K562 (cell line): ENCODE measurements around the gene NELFE. TPM values are rescaled to one million over a fixed set of nuclear protein-coding genes. Genes with fewer than 3 reads are reported as not detected.
A peak's percentile ranks its signal among the peaks of the same experiment; 100 is the strongest.

ENCODE experiments used
- HMGXB4 ChIP-seq: sonication (generic); formaldehyde crosslinking; IDR thresholded peaks from 2 replicates; pipeline ENCODE4 v1.8.1; 2023; ENCODE audit warnings: mild to moderate bottlenecking, missing genetic modification reagents
- IRF1 ChIP-seq: sonication (generic); formaldehyde crosslinking; IDR thresholded peaks from 2 replicates; pipeline ENCODE4 v1.8.0; 2022; ENCODE audit warnings: missing genetic modification reagents, mild to moderate bottlenecking, borderline replicate concordance
- MCM3 ChIP-seq: fragments of 450-650 bp; IDR thresholded peaks from 2 replicates; pipeline ENCODE4 v1.6.1; 2016
- MYBL2 ChIP-seq, 2 experiments: fragments of 450-650 bp in 1 of 2; sonication (generic) in 1 of 2; formaldehyde crosslinking in 1 of 2; IDR thresholded peaks; 2 replicates each; pipeline versions ENCODE4 v1.6.1 to v1.8.1; 2017 to 2022; ENCODE audit warnings: borderline replicate concordance in 1 of 2, inconsistent platforms in 1 of 2, low read depth in 1 of 2, mild to moderate bottlenecking in 1 of 2, missing genetic modification reagents in 1 of 2, moderate library complexity in 1 of 2
- MYC ChIP-seq, 2 experiments: fragments of 250-450 bp in 1 of 2; sonication (Bioruptor Pico) in 1 of 2; IDR thresholded peaks; 2 replicates each; pipeline versions ENCODE4 v1.5.1 to v1.6.1; 2012 to 2021; ENCODE audit warnings: low read depth in 2 of 2, borderline replicate concordance in 1 of 2, improper control_type of control experiment in 1 of 2, low read length in 1 of 2, mild to moderate bottlenecking in 1 of 2, moderate library complexity in 1 of 2
- NBN ChIP-seq: fragments of 450-650 bp; IDR thresholded peaks from 2 replicates; pipeline ENCODE4 v1.6.1; 2016; ENCODE audit warnings: low read depth, mild to moderate bottlenecking
- NCOR1 ChIP-seq: fragments of 450-650 bp; IDR thresholded peaks from 2 replicates; pipeline ENCODE4 v1.6.1; 2016; ENCODE audit warnings: mild to moderate bottlenecking, moderate library complexity
- RREB1 ChIP-seq: fragments of 250-450 bp; sonication (Bioruptor Pico); IDR thresholded peaks from 2 replicates; pipeline ENCODE4 v1.4.0; 2020
- SMARCB1 ChIP-seq: IDR thresholded peaks from 2 replicates; pipeline ENCODE4 v1.6.1; 2011; ENCODE audit warnings: improper control_type of control experiment, low read depth; ENCODE audit not compliant: insufficient read length
- SRF ChIP-seq, 2 experiments: fragments of 250-450, 450-650 bp in 1 of 2; sonication (Bioruptor Pico) in 1 of 2; sonication (generic) in 1 of 2; formaldehyde crosslinking; IDR thresholded peaks; 2 replicates each; pipeline versions ENCODE4 v1.5.0 to v1.5.1; 2020 to 2022; ENCODE audit warnings: mild to moderate bottlenecking in 1 of 2, missing genetic modification reagents in 1 of 2
- SRSF9 ChIP-seq: fragments of 200-400 bp; formaldehyde crosslinking; IDR thresholded peaks from 2 replicates; pipeline ENCODE4 v1.6.1; 2017; ENCODE audit warnings: low read depth, low read length, borderline replicate concordance
- ZBED1 ChIP-seq: IDR thresholded peaks from 2 replicates; pipeline ENCODE4 v1.6.1; 2014
- ZBTB33 ChIP-seq: sonication (generic); formaldehyde crosslinking; IDR thresholded peaks from 2 replicates; pipeline ENCODE4 v1.8.1; 2023; ENCODE audit warnings: mild to moderate bottlenecking, missing genetic modification reagents
- ZFX ChIP-seq: sonication (generic); formaldehyde crosslinking; IDR thresholded peaks from 2 replicates; pipeline ENCODE4 v1.8.0; 2022; ENCODE audit warnings: mild to moderate bottlenecking, missing genetic modification reagents, moderate library complexity
- ZNF140 ChIP-seq: fragments of 250-450 bp; sonication (Bioruptor Pico); IDR thresholded peaks from 2 replicates; pipeline ENCODE4 v1.8.0; 2021; ENCODE audit warnings: moderate library complexity, mild to moderate bottlenecking, inconsistent platforms
- ZNF583 ChIP-seq: fragments of 250-450 bp; sonication (Bioruptor Pico); IDR thresholded peaks from 2 replicates; pipeline ENCODE4 v1.4.0; 2020
- ZNF785 ChIP-seq: fragments of 250-450 bp; sonication (Bioruptor Pico); IDR thresholded peaks from 2 replicates; pipeline ENCODE4 v1.4.0; 2020; ENCODE audit warnings: mild to moderate bottlenecking
- polyA plus RNA-seq, 8 experiments: library from polyadenylated mRNA; depleted of rRNA in 4 of 8; stranded (reverse) in 5 of 8; unstranded in 3 of 8; fragments of >200 nt; fragmentation: Nextera tagmentation in 2 of 8; fragmentation: Illumina TruSeq in 1 of 8; extraction: Ambion mirVana in 2 of 8; extraction: Trizol in 1 of 8; gene quantifications; 2 replicates each; pipeline versions ENCODE4 v1.2.1 to v1.2.3, GENCODE V29; 2011 to 2014; ENCODE audit warnings: inconsistent platforms in 1 of 8, missing spikeins in 1 of 8
- total RNA-seq, 7 experiments: library from RNA; depleted of rRNA in 6 of 7; stranded (reverse); fragments of >200 nt in 6 of 7; fragmentation: Illumina TruSeq in 2 of 7; extraction: Trizol in 2 of 7; gene quantifications; 2 replicates each; pipeline versions ENCODE4 v1.2.1 to v1.2.3, GENCODE V29; 2011 to 2021; ENCODE audit warnings: low replicate concordance in 1 of 7

Gene NELFE
- total and polyA plus RNA-seq, 9 of the 15 experiments (the other 6 are each of a cell fraction or from before 2014, with no cell fraction given), result 15.2 to 157 (median 91.5) TPM

- TF ChIP-seq SRF (CRISPR knock-in tag; IDR thresholded peaks at IDR 0.05) (0 out of 4 replicates have a peak, but pooled peaks of 1 of the 2 experiments have one; percentile 34), MYBL2 (IDR thresholded peaks at IDR 0.05; ENCODE audit: low read depth) (no peak), MYBL2 (CRISPR knock-in tag; IDR thresholded peaks at IDR 0.05; ENCODE audit: borderline replicate concordance) (no peak), SRSF9 (no peak), ZBED1 (no peak), ZFX (no peak), IRF1 (no peak), ZNF583 (CRISPR knock-in tag) (peak; percentile 86), HMGXB4 (CRISPR knock-in tag) (no peak), ZBTB33 (CRISPR knock-in tag) (peak; percentile 78), MYC (IDR thresholded peaks at IDR 0.05; ENCODE audit: low read depth, low read length) (no peak), MYC (CRISPR knock-in tag; IDR thresholded peaks at IDR 0.05; ENCODE audit: borderline replicate concordance, low read depth) (no peak), ZNF140 (CRISPR knock-in tag) (no peak), NCOR1 (0 out of 2 replicates have a peak, but pooled peaks have one; percentile 14), SMARCB1 (no peak), RREB1 (CRISPR knock-in tag) (peak; percentile 96; the same call in 1 of the 2 replicates), ZNF785 (CRISPR knock-in tag) (peak; percentile 20; the same call in 1 of the 2 replicates), MCM3 (no peak), NBN (no peak)
These were observed 12.7 kb upstream of the NELFE start (continued) for GRCh38 chr6:31971279-31971992.
